ENCODE measurements around the gene ADAM8. TPM values are rescaled to one million over a fixed set of nuclear protein-coding genes. Genes with fewer than 3 reads are reported as not detected.
A peak's percentile ranks its signal among the peaks of the same experiment; 100 is the strongest.

The ADAM8 gene
- total RNA-seq, 1 experiment from 2014 or later = 113 TPM

- H4K20me1 ChIP-seq (ENCODE audit: low read length) = no peaks in the 10 kb centered on the region
- DNase-seq = peak; percentile 15
- H3K79me2 ChIP-seq (ENCODE audit: low read length) = no peaks in the 10 kb centered on the region
- H3K4me3 ChIP-seq (ENCODE audit: low read length) = no peak overlapping the region
- no peak overlapping the region for H3K9ac ChIP-seq (ENCODE audit: low read length)
- ChIA-PET CTCF (no interaction called here), POLR2A (ENCODE audit: unreplicated experiment) (interaction anchor here (0.6 kb wide), 1 partner anchor 110 kb away, joined by 3 read pairs; no protein-coding TSS in a partner anchor)
- H3K9me2 ChIP-seq (replicated peaks; ENCODE audit: low read length) = no peaks in the 10 kb centered on the region
- no peaks in the 10 kb centered on the region for H3K27me3 ChIP-seq (ENCODE audit: low read length)
- H3K27ac ChIP-seq (ENCODE audit: low read length) = peak overlapping the region; percentile 39
- no peaks in the 10 kb centered on the region for H3F3A ChIP-seq (ENCODE audit: low read length, unreplicated experiment)
- intact Hi-C loops (cut with micrococcal nuclease) = no loop called here
- H3K36me3 ChIP-seq (ENCODE audit: low read depth, low read length) = peaks cover 5% of the 10 kb centered on the region; the same call in 1 of the 2 replicates
- no peak for TF ChIP-seq CTCF (conservative IDR thresholded peaks at IDR 0.05; ENCODE audit: low read depth, low read length)
- TF ChIP-seq EZH2phosphoT487 (IDR thresholded peaks at IDR 0.05; ENCODE audit: borderline replicate concordance, low read length) = no peak
- no peak for TF ChIP-seq EZH2 (IDR thresholded peaks at IDR 0.05; ENCODE audit: low read length, unreplicated experiment)
- H3K9me3 ChIP-seq (ENCODE audit: low read length) = no peaks in the 10 kb centered on the region
- peaks cover 45% of the 10 kb centered on the region for H3K4me1 ChIP-seq (ENCODE audit: insufficient read depth, low read length)
- BruUV-seq (replicated peaks) = no TSS peak
- no peak overlapping the region for H2AFZ ChIP-seq (ENCODE audit: low read length)
- peak; percentile 15; the same call in 1 of the 2 replicates for ATAC-seq
- no peak overlapping the region for H3K4me2 ChIP-seq (ENCODE audit: low read length)
These were observed 12.2 kb downstream of the ADAM8 start for GRCh38 chr10:133264461-133264860.

GRCh38 chr10:133263674-133264073 lies 13.0 kb downstream of the ADAM8 start:
- DNase-seq = no peak
- Histone ChIP-seq H3K9me3 (ENCODE audit: low read length) (no peaks in the 10 kb centered on the region), H3K4me3 (ENCODE audit: low read length) (no peak overlapping the region), H3K4me2 (ENCODE audit: low read length) (no peak overlapping the region), H3K9ac (ENCODE audit: low read length) (no peak overlapping the region), H4K20me1 (ENCODE audit: low read length) (no peaks in the 10 kb centered on the region), H3K36me3 (ENCODE audit: low read depth, low read length) (peaks cover under 1% of the 10 kb centered on the region; the same call in 1 of the 2 replicates), H3K9me2 (replicated peaks; ENCODE audit: low read length) (no peaks in the 10 kb centered on the region), H2AFZ (ENCODE audit: low read length) (no peak overlapping the region), H3K27me3 (ENCODE audit: low read length) (no peaks in the 10 kb centered on the region), H3K4me1 (ENCODE audit: insufficient read depth, low read length) (peaks cover 51% of the 10 kb centered on the region), H3F3A (ENCODE audit: low read length, unreplicated experiment) (no peaks in the 10 kb centered on the region), H3K27ac (ENCODE audit: low read length) (no peak overlapping the region), H3K79me2 (ENCODE audit: low read length) (no peaks in the 10 kb centered on the region)
- CTCF ChIA-PET = no interaction called here
- POLR2A ChIA-PET (ENCODE audit: unreplicated experiment) = no interaction called here
- intact Hi-C loops (cut with micrococcal nuclease) = no loop called here
- TF ChIP-seq CTCF (conservative IDR thresholded peaks at IDR 0.05; ENCODE audit: low read depth, low read length) (no peak), EZH2 (IDR thresholded peaks at IDR 0.05; ENCODE audit: low read length, unreplicated experiment) (no peak), EZH2phosphoT487 (IDR thresholded peaks at IDR 0.05; ENCODE audit: borderline replicate concordance, low read length) (no peak)
- no peak for ATAC-seq
- no TSS peak for BruUV-seq (replicated peaks)

GRCh38 chr10:133262696-133263095 lies 14.0 kb downstream of the ADAM8 start:
- intact Hi-C loops (cut with micrococcal nuclease) = no loop called here
- ChIA-PET POLR2A (ENCODE audit: unreplicated experiment) (interaction anchor here (0.7 kb wide), 1 partner anchor 16 kb away, joined by 3 read pairs; no protein-coding TSS in a partner anchor), CTCF (no interaction called here)
- no peak for DNase-seq
- no peak for ATAC-seq
- H2AFZ ChIP-seq (ENCODE audit: low read length) = no peak overlapping the region
- H3K36me3 ChIP-seq (ENCODE audit: low read depth, low read length) = no peaks in the 10 kb centered on the region; the same call in 1 of the 2 replicates
- H3F3A ChIP-seq (ENCODE audit: low read length, unreplicated experiment) = no peaks in the 10 kb centered on the region
- TSS peak; percentile 16 for BruUV-seq (replicated peaks)
- no peaks in the 10 kb centered on the region for H3K9me2 ChIP-seq (replicated peaks; ENCODE audit: low read length)
- H3K27ac ChIP-seq (ENCODE audit: low read length) = peak overlapping the region; percentile 18; the same call in 1 of the 2 replicates
- TF ChIP-seq CTCF (conservative IDR thresholded peaks at IDR 0.05; ENCODE audit: low read depth, low read length) (no peak), EZH2 (IDR thresholded peaks at IDR 0.05; ENCODE audit: low read length, unreplicated experiment) (no peak), EZH2phosphoT487 (IDR thresholded peaks at IDR 0.05; ENCODE audit: borderline replicate concordance, low read length) (no peak)
- no peaks in the 10 kb centered on the region for H3K27me3 ChIP-seq (ENCODE audit: low read length)
- H3K4me3 ChIP-seq (ENCODE audit: low read length) = no peak overlapping the region
- H3K4me2 ChIP-seq (ENCODE audit: low read length) = no peak overlapping the region
- no peak overlapping the region for H3K9ac ChIP-seq (ENCODE audit: low read length)
- no peaks in the 10 kb centered on the region for H4K20me1 ChIP-seq (ENCODE audit: low read length)
- no peaks in the 10 kb centered on the region for H3K79me2 ChIP-seq (ENCODE audit: low read length)
- no peaks in the 10 kb centered on the region for H3K9me3 ChIP-seq (ENCODE audit: low read length)
- H3K4me1 ChIP-seq (ENCODE audit: insufficient read depth, low read length) = peaks cover 61% of the 10 kb centered on the region

Data from PC-3 (cell line).